Loucy (cell line): ENCODE data around the gene ACSM4.

Experiments
- H2AFZ ChIP-seq: fragments of 200-600 bp; sonication (generic); 2 replicates; pipeline ENCODE4 v1.6.0; 2016; ENCODE audit warnings: antibody characterized with exemption, mild to moderate bottlenecking, low read length, moderate library complexity
- H3F3A ChIP-seq: fragments of 200-600 bp; 2 replicates; pipeline ENCODE4 v1.6.0; 2016; ENCODE audit warnings: antibody characterized with exemption, low read depth, mild to moderate bottlenecking
- H3K27me3 ChIP-seq: fragments of 200-600 bp; sonication (generic); 2 replicates; pipeline ENCODE4 v1.6.1; 2014; ENCODE audit warnings: low read length, mild to moderate bottlenecking; ENCODE audit not compliant: insufficient read depth, poor library complexity, severe bottlenecking
- H3K36me3 ChIP-seq: fragments of 200-600 bp; sonication (generic); 2 replicates; pipeline ENCODE4 v1.6.1; 2016; ENCODE audit warnings: low read length; ENCODE audit not compliant: insufficient read depth
- H3K4me1 ChIP-seq: fragments of 200-600 bp; sonication (generic); 2 replicates; pipeline ENCODE4 v1.5.1; 2014; ENCODE audit warnings: low read length, mild to moderate bottlenecking; ENCODE audit not compliant: insufficient read depth, poor library complexity, severe bottlenecking
- H3K4me2 ChIP-seq: fragments of 200-600 bp; sonication (generic); 2 replicates; pipeline ENCODE4 v1.6.0; 2014; ENCODE audit warnings: antibody characterized with exemption, low read length, low read depth, mild to moderate bottlenecking; ENCODE audit not compliant: poor library complexity, severe bottlenecking
- H3K4me3 ChIP-seq: fragments of 200-600 bp; sonication (generic); 2 replicates; pipeline ENCODE4 v1.5.1; 2014; ENCODE audit warnings: low read length, mild to moderate bottlenecking, mixed read lengths; ENCODE audit not compliant: poor library complexity, severe bottlenecking
- H3K79me2 ChIP-seq: fragments of 200-600 bp; sonication (generic); 2 replicates; pipeline ENCODE4 v1.6.1; 2014; ENCODE audit warnings: low read length; ENCODE audit not compliant: insufficient read depth
- H3K9ac ChIP-seq: fragments of 200-600 bp; sonication (generic); 2 replicates; pipeline ENCODE4 v1.6.0; 2014; ENCODE audit warnings: mild to moderate bottlenecking, low read depth, low read length, moderate library complexity; ENCODE audit not compliant: poor library complexity, severe bottlenecking
- H3K9me2 ChIP-seq: fragments of 200-600 bp; sonication (generic); replicated peaks from 2 replicates; pipeline ENCODE4 v1.6.1; 2016; ENCODE audit warnings: low read depth, low read length, mixed read lengths
- H3K9me3 ChIP-seq: fragments of 200-600 bp; sonication (generic); 2 replicates; pipeline ENCODE4 v1.6.1; 2014; ENCODE audit warnings: mild to moderate bottlenecking, antibody characterized with exemption, low read length, low read depth; ENCODE audit not compliant: insufficient read depth
- H4K20me1 ChIP-seq: fragments of 200-600 bp; sonication (generic); 2 replicates; pipeline ENCODE4 v1.6.0; 2014; ENCODE audit warnings: antibody characterized with exemption, low read length, mild to moderate bottlenecking; ENCODE audit not compliant: insufficient read depth, poor library complexity, severe bottlenecking
- EZH2phosphoT487 ChIP-seq: fragments of 200-600 bp; IDR thresholded peaks from 2 replicates; pipeline ENCODE4 v1.6.1; 2018; ENCODE audit warnings: antibody characterized with exemption, mild to moderate bottlenecking, moderate library complexity, borderline replicate concordance
- TF ChIP-seq, protein P1 (sequence below): fragments of 200-600 bp; sonication (generic); conservative IDR thresholded peaks from 2 replicates; pipeline ENCODE4 v1.5.1; 2014; ENCODE audit warnings: mild to moderate bottlenecking, antibody characterized with exemption, low read length

The ACSM4 gene

DNA sequence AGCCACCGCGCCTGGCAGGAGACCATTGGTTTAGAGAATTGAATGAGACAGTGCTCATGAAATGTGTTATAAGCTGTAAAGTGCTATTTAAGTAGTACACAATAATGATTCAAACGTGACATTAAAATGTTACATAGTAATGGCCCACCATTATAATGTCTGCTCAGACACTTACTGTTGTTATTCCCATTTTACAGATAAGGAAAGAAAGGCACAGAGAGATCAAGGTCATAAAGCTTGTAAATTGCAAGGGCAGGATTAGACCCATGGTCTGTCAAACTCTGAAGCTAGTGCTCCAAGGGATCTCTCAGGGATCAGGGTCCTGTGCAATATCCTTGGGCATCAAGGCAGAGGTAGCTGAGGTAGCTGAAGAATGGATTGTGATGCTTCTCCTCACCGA is 6.2 kb downstream of the ACSM4 start:
- no peaks in the 10 kb centered on the region for H3K79me2 ChIP-seq
- no peak overlapping the region for H3K4me2 ChIP-seq
- H3K4me1 ChIP-seq = no peaks in the 10 kb centered on the region
- peaks cover 4% of the 10 kb centered on the region for H3K27me3 ChIP-seq
- no peaks in the 10 kb centered on the region for H4K20me1 ChIP-seq
- no peaks in the 10 kb centered on the region for H3K9me3 ChIP-seq
- no peak for TF ChIP-seq EZH2phosphoT487
- TF ChIP-seq, protein P1, sequence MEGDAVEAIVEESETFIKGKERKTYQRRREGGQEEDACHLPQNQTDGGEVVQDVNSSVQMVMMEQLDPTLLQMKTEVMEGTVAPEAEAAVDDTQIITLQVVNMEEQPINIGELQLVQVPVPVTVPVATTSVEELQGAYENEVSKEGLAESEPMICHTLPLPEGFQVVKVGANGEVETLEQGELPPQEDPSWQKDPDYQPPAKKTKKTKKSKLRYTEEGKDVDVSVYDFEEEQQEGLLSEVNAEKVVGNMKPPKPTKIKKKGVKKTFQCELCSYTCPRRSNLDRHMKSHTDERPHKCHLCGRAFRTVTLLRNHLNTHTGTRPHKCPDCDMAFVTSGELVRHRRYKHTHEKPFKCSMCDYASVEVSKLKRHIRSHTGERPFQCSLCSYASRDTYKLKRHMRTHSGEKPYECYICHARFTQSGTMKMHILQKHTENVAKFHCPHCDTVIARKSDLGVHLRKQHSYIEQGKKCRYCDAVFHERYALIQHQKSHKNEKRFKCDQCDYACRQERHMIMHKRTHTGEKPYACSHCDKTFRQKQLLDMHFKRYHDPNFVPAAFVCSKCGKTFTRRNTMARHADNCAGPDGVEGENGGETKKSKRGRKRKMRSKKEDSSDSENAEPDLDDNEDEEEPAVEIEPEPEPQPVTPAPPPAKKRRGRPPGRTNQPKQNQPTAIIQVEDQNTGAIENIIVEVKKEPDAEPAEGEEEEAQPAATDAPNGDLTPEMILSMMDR = no peak
- H3K9me2 ChIP-seq = no peaks in the 10 kb centered on the region
- no peak overlapping the region for H3K9ac ChIP-seq
- H2AFZ ChIP-seq = no peak overlapping the region
- no peaks in the 10 kb centered on the region for H3F3A ChIP-seq
- no peak overlapping the region for H3K4me3 ChIP-seq
- H3K36me3 ChIP-seq = no peaks in the 10 kb centered on the region

DNA sequence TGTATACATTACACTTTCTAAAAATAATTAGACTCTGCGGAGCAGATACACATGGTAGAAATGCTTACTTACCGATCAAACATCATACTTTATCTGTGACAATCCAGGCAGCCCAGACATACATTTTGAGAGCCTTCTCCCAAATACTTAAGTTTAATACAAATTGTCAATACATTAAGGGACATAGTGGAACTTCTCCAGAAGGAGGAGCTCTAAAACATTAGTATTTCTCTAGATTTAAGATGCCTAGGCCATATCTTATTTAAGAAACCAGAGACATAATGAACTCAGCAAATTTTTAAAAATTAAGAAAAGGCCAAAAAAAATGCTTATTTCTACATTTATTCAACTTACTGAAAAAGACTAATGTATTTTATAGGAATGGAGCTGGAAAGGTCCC is 16.1 kb downstream of the ACSM4 start:
- Histone ChIP-seq H3K9ac (no peak overlapping the region), H2AFZ (no peak overlapping the region), H4K20me1 (no peaks in the 10 kb centered on the region), H3K36me3 (no peaks in the 10 kb centered on the region), H3K79me2 (no peaks in the 10 kb centered on the region), H3F3A (no peaks in the 10 kb centered on the region), H3K9me2 (no peaks in the 10 kb centered on the region), H3K27me3 (no peaks in the 10 kb centered on the region), H3K4me2 (no peak overlapping the region), H3K4me3 (no peak overlapping the region), H3K9me3 (no peaks in the 10 kb centered on the region), H3K4me1 (no peaks in the 10 kb centered on the region)
- no peak for TF ChIP-seq EZH2phosphoT487
- TF ChIP-seq, protein P1 = peak; percentile 51

GRCh38 chr12:7321624-7322023 is 17.8 kb downstream of the ACSM4 start:
- Histone ChIP-seq H2AFZ (no peak overlapping the region), H3K4me1 (no peaks in the 10 kb centered on the region), H3K9ac (no peak overlapping the region), H3F3A (no peaks in the 10 kb centered on the region), H3K79me2 (no peaks in the 10 kb centered on the region), H3K4me2 (no peak overlapping the region), H3K9me2 (no peaks in the 10 kb centered on the region), H3K4me3 (no peak overlapping the region), H3K27me3 (no peaks in the 10 kb centered on the region), H3K36me3 (no peaks in the 10 kb centered on the region), H4K20me1 (no peaks in the 10 kb centered on the region), H3K9me3 (no peaks in the 10 kb centered on the region)
- TF ChIP-seq, protein P1 = no peak
- no peak for TF ChIP-seq EZH2phosphoT487
